Upper lobe of left lung (tissue), 4 donors: Measurements from ENCODE around the gene VENTX.

Experiments
- EP300 ChIP-seq, 4 donors: sonication (generic); formaldehyde crosslinking; IDR thresholded peaks; one replicate each; pipeline ENCODE4 v1.5.1; 2017; ENCODE audit warnings: antibody characterized with exemption in 4 of 4, control low read depth in 2 of 4
- POLR2AphosphoS5 ChIP-seq, 2 donors: sonication (generic); formaldehyde crosslinking; IDR thresholded peaks; one replicate each; pipeline ENCODE4 v1.5.1; 2017; ENCODE audit warnings: antibody characterized with exemption in 2 of 2
- TF ChIP-seq, protein P1 (sequence below), 6 experiments: fragments of 450-650 bp in 4 of 6; fragments of 200-600 bp in 2 of 6; sonication (generic) in 2 of 6; IDR thresholded peaks; one replicate each; pipeline ENCODE4 v1.5.1; 2016 to 2019; ENCODE audit warnings: antibody characterized with exemption in 6 of 6

DNA sequence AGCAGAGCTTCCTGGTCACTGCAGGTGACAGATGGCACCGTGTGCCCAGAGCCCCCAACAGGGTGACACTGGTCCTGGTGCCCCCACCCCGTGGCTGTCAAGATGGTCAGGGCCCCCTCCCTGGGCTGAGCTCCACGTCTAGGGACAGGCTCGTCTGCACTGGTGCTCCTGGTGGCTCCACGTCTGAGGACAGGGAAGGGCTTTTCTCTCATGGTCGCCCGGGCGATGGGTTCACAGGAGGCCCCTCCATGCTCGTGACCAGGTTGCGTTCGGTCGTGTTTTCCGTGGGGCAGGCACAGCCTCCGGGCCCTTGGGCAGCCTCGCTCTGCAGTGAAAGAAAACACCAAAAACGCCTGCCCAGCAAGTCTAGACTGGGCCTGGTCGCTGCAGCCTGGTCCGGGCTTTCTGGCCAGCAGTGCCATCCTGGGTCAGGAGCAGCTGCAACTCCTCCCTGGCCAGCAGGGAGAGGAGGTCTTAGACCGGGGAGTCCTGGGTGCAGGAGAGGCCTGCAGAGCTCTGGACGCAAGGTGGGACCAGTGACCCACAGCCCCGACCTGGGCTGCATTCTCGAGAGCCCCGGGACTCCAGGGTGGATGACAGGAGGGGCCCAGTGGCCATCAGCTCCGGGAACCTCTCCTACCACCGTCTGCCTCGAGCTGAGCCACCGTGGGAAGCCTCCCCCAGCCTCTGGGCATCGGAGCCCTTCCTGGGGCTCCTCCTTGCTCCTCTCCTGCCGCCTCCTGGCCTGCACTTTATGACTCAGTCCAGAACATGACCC is 35.5 kb upstream of the VENTX start:
- TF ChIP-seq, protein P1, sequence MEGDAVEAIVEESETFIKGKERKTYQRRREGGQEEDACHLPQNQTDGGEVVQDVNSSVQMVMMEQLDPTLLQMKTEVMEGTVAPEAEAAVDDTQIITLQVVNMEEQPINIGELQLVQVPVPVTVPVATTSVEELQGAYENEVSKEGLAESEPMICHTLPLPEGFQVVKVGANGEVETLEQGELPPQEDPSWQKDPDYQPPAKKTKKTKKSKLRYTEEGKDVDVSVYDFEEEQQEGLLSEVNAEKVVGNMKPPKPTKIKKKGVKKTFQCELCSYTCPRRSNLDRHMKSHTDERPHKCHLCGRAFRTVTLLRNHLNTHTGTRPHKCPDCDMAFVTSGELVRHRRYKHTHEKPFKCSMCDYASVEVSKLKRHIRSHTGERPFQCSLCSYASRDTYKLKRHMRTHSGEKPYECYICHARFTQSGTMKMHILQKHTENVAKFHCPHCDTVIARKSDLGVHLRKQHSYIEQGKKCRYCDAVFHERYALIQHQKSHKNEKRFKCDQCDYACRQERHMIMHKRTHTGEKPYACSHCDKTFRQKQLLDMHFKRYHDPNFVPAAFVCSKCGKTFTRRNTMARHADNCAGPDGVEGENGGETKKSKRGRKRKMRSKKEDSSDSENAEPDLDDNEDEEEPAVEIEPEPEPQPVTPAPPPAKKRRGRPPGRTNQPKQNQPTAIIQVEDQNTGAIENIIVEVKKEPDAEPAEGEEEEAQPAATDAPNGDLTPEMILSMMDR (IDR thresholded peaks at IDR 0.05) = no peak
- TF ChIP-seq POLR2AphosphoS5 (IDR thresholded peaks at IDR 0.05) (no peak), EP300 (IDR thresholded peaks at IDR 0.05) (no peak)
